GM18861 (cell line): Measurements from ENCODE around the gene GRAMD1B.
"Not testable (repeated sequence)": the region's sequence is repeated elsewhere in the genome, so short reads cannot be mapped to it uniquely, and the experiment has no call there.

ENCODE experiments used
- ATAC-seq: cut with Tn5 transposase; IDR thresholded peaks from one replicate; pipeline ENCODE4 v1.9.1; 2021; ENCODE audit not compliant: unreplicated experiment

Gene GRAMD1B

DNA sequence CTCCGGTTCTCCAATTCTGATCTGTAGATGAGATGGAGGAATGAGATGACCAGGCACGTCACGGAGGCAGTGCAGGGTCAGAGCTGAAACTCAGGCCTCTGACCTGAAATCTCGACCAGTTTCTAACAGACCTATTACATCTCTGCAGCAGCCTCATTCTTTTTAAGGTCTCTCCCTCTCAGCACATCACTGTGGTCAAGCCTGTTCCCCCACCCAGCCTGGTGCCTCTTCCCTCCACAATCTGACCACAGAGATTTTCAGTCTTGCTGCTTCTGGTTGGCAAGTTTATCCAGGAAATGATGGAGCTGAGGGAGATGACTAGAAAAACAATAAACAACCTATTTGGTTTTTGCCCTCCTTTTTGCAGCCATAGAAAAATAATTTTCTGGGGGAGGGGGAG is 9.5 kb downstream of the GRAMD1B start:
- no peak for ATAC-seq

DNA sequence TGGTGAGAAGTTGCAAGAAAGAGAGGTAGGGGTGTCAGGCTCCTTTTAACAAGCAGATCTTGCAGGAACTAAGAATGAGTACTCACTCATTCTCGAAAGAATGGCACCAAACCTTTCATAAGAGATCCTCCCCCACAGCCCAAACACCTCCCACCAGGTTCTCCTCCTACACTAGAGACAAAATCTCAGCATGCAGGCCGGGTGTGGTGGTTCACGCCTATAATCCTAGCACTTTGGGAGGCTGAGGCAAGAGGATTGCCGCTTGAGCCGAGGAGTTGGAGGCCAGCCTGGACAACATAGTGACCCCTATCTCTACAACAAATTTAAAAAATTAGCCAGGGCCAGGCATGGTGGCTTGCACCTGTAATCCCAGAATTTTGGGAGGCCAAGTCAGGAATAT is 11.1 kb downstream of the GRAMD1B start:
- no peak for ATAC-seq

DNA sequence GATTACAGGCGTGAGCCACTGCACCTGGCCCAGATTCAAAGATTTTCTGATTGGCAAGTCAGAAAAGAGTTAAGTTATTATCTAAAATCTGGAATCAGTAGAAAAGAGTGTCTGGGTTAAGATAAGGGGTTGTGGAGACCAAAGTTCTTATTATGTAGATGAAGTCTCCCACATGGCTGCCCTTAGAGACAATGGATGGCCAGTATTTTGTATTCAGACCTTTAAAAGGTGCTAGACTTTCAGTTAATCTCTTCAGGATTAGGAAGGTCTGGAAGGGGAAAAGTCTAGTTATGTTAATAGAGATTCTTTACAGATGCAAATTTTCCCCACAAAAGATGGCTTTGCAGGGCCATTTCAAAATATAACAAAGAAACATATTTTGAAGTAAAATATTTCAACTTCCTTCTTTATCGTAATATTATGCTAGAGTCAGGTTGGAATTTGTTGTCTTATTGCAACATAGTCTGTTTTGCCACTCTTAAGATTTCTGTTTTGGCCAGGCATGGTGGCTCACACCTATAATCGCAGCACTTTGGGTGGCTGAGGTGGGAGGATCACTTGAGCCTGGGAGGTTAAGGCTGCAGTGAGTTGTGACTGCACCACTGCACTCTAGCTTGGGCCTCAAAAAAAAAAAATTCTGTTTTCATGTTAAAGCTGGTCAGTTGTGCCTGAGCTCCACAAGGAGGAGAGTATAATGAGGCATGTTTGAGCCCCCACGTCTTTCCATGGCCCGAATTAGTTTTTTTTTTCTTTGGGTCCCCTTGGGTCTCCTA is 14.0 kb downstream of the GRAMD1B start:
- ATAC-seq: no peak

DNA sequence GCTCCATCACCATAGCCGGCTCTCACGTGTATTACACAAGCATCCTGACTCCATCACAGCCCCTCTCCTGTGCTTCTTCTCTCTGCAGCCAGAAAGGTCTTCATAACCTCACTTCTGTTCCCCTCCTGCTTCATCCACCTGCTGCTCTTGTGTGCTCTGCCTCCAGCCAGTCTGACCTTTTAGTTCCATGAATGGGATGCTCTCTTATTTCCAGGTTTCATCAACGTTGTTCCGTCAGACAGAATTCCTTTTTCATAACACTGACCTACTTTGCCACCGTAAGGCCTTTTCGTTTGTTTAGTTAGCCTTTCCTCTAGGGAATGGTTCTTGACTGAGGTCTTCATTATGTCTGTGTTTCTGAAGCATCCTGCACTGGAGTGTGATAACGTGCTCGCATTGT is 18.8 kb downstream of the GRAMD1B start:
- no peak for ATAC-seq

DNA sequence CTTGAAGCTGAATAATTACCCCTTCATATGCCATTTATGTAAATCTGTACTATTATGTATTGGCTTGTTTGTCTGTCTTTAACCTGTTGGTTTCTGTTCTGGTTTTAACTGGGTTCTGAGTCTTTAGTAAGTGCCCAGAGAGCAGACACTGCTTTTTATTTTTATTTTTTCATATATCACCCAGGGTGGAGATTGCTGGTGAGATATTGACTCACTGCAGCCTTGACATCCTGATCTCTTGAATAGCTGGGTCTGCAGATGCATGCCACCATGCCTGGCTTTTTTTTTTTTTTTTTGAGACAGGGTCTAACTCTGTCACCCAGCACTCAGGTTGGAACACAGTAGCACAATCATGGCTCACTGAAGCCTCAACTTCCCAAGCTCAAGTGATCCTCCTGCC is 19.4 kb downstream of the GRAMD1B start:
- no peak for ATAC-seq

DNA sequence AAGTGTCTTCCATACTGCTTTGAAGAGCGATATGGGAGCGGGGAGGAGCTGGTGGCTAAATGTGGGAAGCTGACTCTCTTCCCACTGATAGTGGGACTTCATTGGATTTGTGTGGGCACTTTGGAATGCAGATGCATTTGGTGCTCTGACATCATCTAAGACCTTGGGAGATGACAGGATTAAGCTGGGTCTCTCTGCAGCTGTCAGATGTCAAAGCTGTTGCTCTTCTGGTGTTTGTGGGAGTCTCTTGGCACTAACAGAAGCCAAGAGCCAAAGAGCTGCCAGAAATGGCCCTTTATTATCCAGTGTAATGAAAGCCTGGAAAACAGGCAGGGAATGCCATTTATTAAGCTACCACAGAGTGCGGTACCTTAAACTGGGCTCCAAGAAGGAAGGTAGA is 20.6 kb downstream of the GRAMD1B start:
- no peak for ATAC-seq

DNA sequence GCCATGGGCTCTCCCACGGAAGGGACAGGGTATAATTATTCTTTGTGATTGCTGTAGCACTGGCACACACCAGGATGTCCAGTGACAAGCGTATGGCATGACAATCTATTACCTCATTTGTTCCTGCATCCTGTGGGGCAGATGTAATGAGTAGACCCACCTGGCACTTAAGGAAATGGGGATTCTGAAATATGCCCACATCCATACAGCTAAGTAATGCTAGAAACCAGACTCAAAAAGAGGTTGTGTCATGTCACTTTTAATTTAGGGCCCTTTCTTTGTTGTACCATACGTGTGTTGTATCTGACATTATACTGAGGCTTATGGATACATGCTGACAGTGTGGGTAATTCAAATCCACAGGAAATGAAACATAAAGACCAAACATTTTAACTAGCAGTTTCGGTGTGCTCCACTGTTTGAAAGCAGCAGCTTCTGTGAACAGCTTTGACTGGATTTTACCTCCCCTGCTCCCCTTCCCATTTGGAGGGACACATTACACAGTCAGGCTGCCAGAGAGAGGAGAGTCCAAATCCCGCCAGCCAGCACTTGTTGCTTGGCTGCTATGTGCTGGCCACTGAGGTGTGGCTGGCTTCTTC is 21.2 kb downstream of the GRAMD1B start:
- ATAC-seq: no peak

DNA sequence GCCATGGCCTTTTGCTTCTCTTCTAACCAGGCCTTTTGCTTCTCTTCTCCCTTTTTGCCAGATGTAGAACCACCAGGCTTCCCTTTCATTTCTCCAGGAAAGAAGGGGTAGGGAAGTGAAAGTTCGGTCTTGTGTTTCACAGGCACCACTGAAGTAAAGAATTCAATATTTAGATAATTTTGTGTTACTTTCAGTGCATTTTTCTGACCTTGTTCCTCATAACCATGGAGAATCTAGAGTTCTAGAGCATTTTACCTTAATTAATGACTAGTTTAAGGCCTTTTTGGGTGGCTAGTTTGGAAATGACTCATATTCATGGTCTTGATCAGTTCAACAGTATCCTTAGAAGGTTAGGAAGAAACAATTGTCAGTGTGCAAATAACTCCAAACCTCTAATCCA is 22.7 kb downstream of the GRAMD1B start:
- ATAC-seq: no peak

DNA sequence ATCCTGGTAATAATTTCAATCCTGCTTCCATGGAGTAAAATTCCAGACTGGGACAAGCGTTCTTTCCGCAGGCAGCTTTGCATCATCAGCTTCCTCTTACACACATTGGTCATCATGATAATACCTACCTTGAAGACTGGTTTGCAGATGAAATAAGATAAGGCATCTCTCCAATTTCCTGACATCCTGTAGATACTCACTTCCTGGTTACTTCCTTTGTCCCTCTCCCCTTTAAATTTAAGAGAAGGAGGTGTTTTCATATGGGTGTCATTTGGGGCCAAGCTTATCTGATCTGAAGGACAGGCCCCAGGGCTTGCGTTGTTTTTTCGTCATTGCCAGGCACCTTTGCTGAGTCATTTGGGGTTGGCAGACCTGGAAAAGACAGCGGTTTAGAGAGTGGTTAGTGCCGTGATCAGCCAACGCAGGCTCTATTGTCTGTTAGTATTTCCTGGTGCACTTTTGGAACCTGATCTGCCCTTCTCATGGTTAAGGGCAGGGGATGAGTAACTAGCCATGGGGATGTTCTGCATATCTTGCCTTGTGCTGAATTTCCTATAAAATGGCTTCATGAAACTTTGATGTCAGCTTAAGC is 24.1 kb downstream of the GRAMD1B start:
- no peak for ATAC-seq

DNA sequence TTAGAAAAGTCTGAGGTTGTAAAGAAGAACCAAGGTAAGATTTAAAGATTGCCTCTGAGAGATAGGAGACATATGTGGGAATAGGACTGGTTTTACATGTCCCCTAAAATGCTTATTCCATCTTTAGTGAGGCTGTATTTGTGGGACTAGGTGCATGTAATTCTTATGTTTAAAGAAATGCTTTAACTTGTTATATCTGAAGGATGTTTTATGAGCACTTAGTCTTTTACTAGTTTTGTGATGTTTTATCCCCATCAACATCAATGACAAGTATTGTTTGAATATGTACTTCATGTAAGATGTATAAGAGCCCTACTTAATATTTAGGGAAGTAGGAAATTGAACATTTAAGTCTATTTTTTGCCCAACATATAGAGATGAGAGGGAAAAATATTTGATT is 24.7 kb downstream of the GRAMD1B start:
- no peak for ATAC-seq

DNA sequence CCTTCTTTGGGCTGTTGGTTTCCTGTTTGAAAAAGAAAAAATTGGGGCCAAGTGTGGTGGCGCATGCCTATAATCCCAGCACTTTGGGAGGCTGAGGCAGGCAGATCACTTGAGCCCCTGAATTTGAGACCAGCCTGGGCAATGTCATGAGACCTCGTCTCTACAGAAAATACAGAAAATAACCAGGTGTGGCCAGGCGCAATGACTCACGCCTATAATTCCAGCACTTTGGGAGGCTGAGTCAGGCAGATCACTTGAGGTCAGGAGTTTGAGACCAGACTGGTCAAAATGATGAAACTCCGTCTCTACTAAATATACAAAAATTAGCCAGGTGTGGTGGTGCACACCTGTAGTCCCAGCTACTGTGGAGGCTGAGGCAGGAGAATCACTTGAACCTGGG is 26.4 kb downstream of the GRAMD1B start:
- not testable (repeated sequence) for ATAC-seq

DNA sequence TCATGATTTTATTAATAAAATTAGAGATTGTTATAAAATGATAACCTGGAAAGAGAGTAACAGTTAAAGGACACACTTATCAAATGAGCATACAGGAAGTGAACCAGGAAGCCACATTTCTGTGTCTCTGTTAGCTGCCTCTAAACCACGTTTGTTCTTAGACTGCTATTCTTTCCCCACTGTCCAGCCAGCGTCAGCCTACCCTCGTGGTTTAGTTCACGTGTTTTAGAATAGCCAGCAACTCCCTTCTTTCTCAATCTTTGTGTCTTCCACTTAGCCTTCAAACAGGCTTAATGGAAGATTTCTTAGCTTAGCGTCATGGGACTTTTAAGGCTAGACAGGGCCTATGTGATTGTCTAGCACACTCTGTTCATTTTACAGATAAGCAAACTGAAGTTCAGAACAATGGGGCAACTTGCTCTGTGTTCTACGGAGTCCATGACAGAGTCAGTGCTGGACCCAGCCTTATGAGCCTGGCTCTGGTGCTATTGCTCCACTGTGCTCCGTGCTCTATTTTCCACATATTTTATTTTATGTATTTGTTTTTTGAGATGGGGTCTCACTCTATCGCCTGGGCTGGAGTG is 27.2 kb downstream of the GRAMD1B start:
- no peak for ATAC-seq

DNA sequence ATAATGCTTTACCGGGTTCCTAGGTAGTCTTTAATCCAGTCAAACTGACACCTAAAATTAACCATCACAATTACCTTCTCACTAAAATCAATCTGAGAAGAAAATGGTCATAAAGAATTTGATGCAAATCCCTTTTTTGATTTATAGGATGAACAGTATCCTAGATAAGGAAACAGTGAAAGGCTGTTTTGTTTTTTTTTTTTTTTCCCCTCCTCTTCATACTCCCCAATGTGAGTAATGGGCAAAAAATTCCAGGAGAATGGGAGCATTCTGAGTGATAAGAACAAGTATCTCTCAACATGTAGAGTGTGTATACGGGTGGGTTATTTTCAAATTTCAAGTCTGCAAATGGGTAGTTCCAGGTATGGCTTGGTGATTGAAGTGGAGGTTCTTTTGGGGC is 28.4 kb downstream of the GRAMD1B start:
- ATAC-seq: no peak

DNA sequence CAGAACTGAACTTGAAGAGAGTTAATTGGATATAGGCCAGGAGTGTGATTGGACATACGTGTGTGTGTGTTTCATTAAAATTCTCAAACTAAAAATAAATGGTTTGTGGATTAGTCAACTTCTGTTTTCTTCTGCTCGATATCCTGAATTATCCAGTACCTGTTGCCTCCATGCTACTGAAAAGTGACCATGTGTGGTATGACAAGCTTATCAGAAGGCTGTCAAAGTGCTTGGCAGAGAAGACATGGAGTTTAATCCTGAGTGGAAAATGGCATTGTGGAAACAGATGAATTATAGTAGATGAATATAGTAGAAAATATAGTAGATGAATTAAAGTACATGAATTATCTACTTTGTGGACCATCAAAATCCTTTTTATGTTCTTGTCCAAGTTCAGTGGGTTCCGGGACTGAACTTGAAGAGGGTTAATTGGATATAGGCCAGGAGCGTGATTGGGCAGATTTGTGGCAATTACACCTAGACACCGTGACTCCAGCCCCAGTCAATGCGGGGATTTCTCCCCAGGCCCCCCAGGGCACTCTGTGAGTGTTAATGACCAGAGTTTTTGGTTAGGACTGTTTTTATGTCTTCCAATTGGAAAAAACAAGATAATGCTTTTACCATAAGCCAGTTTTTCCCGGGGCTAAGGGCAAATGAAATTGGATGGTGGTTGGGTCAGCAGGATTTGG is 30.1 kb downstream of the GRAMD1B start:
- ATAC-seq: no peak

DNA sequence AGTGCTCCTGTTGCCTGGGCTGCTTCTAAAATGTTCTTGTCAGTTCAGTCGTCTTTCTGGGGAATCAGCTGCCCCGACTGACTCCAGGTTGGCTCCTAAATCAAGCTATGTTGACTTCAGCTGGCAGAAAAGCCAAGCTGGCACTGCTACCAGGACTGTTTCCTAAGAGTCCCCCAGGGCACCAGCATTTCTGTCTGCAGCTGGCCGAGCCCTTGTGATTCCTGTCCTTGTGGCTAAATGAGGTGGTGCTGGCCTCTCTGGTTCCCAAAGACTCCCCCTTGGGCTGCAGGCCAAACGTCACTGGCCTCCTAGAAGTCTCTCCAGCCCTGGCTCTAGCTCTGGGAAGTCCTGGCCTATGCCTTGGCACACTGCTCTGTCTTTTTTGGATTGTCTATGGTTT is 31.1 kb downstream of the GRAMD1B start:
- no peak for ATAC-seq

DNA sequence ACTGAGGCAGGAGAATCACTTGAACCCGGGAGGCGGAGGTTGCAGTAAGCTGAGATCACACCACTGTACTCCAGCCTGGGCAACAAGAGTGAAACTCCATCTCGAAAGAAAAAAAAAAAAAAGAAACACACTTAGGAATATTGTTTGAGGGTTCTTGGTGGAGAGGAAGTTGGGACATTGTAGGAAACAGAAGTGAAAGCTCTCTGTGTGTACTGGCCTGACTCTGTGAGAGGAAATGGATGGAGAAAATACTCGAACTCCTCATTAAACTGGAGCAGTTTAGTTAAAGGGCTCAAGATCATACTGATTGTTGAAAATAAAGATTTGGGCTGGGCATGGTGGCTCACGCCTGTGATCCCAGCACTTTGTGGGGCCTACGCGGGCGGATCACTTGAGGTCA is 35.6 kb downstream of the GRAMD1B start:
- not testable (repeated sequence) for ATAC-seq

DNA sequence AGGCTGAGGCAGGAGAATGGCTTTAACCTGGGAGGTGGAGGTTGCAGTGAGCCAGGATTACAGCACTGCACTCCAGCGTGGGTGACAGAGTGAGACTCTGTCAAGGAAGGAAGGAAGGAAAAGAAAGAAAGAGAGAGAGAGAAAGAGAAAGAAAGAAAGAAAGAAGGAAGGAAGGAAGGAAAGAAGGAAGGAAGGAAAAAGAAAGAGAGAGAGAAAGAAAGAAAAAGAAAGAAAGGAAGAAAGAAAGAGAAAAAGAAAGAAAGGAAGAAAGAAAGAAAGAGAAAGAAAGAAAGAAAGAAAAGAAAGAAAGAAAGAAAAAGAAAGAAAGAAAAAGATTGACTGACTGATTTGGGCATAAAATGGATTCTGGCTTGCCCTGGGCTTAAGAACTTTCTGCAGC is 36.1 kb downstream of the GRAMD1B start:
- ATAC-seq: not testable (repeated sequence)

DNA sequence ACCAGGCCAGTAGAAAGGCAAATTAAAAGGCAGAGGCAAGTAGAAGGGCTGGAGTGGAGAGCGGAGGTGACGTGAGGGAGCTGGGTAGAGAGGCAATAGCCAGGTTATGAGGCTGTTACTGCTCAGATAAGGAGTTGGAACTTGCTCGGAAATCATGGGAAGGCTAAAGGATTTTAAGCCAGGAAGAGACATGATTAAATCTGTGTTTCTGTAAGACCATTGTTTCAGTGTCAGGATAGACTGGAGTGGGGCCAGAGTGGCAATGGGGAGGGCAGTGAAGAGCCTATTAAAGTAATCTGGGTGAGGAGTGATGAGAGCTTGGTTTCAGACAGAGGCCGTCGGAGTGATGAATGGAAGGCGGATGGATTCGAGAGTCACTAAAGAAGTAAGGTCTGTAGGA is 39.0 kb downstream of the GRAMD1B start:
- ATAC-seq: no peak

DNA sequence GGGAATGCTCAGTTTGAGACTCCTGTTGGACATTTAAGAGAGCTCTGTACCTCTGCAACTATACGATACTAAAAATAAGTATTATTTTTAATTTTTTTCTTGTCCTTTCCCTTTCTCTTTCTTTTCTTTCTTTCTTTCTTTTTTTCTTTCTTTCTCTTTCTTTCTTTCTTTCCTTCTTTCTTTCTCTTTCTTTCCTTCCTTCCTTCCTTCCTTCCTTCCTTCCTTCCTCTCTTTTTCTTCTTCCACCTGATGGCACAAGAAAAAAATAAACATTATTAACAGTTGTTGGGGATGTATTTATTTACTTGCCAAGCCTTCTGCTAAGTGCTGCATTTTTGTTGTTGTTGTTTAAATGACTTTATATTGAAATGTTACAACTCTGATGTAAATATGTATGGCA is 39.5 kb downstream of the GRAMD1B start:
- no peak for ATAC-seq

DNA sequence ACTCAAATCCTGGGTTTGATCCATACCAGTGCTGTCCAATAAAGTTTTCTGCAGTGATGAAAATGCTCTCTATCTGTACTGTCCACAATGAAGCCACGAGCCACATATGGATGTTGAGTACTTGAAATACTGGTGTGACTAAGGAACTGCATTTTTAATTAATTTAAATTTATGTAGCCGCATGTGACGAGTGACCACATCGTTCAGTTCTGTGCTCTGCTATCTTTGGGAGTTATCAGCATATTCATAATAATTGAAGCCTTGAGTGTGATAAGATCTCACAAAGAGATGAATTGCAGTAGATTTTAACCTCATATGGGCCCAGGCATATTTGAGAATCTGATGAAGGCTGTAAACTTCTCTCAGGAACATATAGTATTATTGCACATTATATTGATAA is 40.8 kb downstream of the GRAMD1B start:
- no peak for ATAC-seq

DNA sequence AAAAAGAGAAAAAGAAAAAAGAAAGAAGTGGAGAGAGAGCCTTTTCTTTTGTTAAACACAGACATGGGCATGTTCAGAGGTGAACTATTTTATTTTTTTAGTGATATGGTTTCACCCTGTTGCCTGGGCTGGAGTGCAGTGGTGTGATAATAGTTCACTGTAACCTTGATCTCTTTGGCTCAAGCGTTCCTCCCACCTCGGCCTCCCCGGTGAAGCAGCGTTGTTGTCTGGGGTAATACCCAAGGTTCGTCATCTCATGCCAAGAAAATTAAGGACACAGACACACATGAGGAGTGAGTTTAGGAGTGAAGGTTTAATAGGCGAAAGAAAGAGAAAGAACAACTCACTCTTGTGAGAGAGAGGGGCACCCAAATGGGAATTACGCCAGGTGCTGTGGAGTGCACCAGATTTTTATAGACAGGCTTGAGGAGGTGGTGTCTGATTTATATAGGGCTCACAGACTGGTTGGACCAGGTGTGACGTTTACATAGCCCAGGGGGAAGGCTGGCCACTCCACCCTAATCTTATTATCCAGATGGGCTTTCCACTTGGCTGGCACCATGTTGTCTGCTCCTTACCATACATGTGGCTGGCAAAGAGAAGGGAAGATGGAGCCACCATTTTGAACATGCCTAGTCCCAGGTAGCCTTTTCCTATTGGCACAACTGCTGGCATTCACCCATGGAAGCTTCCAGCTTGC is 42.3 kb downstream of the GRAMD1B start:
- no peak for ATAC-seq
